HG02884 (cell line): ENCODE results near the gene CLEC16A.
A peak's percentile ranks its signal among the peaks of the same experiment; 100 is the strongest.
"Not testable (repeated sequence)": the region's sequence is repeated elsewhere in the genome, so short reads cannot be mapped to it uniquely, and the experiment has no call there.

Experiments used
- ATAC-seq: cut with Tn5 transposase; IDR thresholded peaks from one replicate; pipeline ENCODE4 v1.9.1; 2021; ENCODE audit warnings: mild to moderate bottlenecking, moderate library complexity; ENCODE audit not compliant: unreplicated experiment

CLEC16A gene

GRCh38 chr16:11205754-11206581 lies 261.6 kb downstream of the CLEC16A start:
- no peak for ATAC-seq

GRCh38 chr16:11207646-11208045 lies 263.3 kb downstream of the CLEC16A start:
- no peak for ATAC-seq

- no peak for ATAC-seq
Observed at GRCh38 chr16:11208916-11209665, 264.7 kb downstream of the CLEC16A start.

GRCh38 chr16:11210260-11210659 lies 265.9 kb downstream of the CLEC16A start:
- ATAC-seq = no peak

GRCh38 chr16:11211061-11211976 lies 267.0 kb downstream of the CLEC16A start:
- ATAC-seq = no peak

- ATAC-seq = no peak
Observed at GRCh38 chr16:11211977-11212797, 267.8 kb downstream of the CLEC16A start.

GRCh38 chr16:11212798-11213196 lies 268.4 kb downstream of the CLEC16A start:
- no peak for ATAC-seq

GRCh38 chr16:11213373-11213772 lies 269.0 kb downstream of the CLEC16A start:
- no peak for ATAC-seq

GRCh38 chr16:11213799-11214198 lies 269.4 kb downstream of the CLEC16A start:
- no peak for ATAC-seq

- ATAC-seq = no peak
Observed at GRCh38 chr16:11215935-11216556, 271.7 kb downstream of the CLEC16A start.

GRCh38 chr16:11217651-11218603 lies 273.6 kb downstream of the CLEC16A start:
- ATAC-seq = no peak

GRCh38 chr16:11218604-11218962 lies 274.2 kb downstream of the CLEC16A start:
- ATAC-seq = no peak

GRCh38 chr16:11219178-11219577 lies 274.8 kb downstream of the CLEC16A start:
- no peak for ATAC-seq

GRCh38 chr16:11220507-11220906 lies 276.1 kb downstream of the CLEC16A start:
- not testable (repeated sequence) for ATAC-seq

- ATAC-seq = no peak
Observed at GRCh38 chr16:11224096-11224893, 279.9 kb downstream of the CLEC16A start.

GRCh38 chr16:11224894-11225676 lies 280.7 kb downstream of the CLEC16A start:
- peak; percentile 80 for ATAC-seq
